Inflammatory macrophage treated with lipopolysaccharide for 4 hours (primary cell): ENCODE data around the gene DCAF17.
A peak's percentile ranks its signal among the peaks of the same experiment; 100 is the strongest.
"Not testable (repeated sequence)": the region's sequence is repeated elsewhere in the genome, so short reads cannot be mapped to it uniquely, and the experiment has no call there.

Source experiments
- DNase-seq: peaks from one replicate; pipeline ENCODE4 v3.0.0-alpha.2; 2020

The DCAF17 gene

GRCh38 chr2:171469176-171469575 lies 35.1 kb downstream of the DCAF17 start:
- DNase-seq, result no peak

- no peak for DNase-seq
These were observed 36.1 kb downstream of the DCAF17 start for GRCh38 chr2:171470129-171470528.

GRCh38 chr2:171475979-171476378 lies 42.0 kb downstream of the DCAF17 start:
- DNase-seq, result no peak

GRCh38 chr2:171478345-171478744 lies 44.3 kb downstream of the DCAF17 start:
- DNase-seq, result no peak

- DNase-seq, result no peak
These were observed 45.3 kb downstream of the DCAF17 start for GRCh38 chr2:171479154-171479814.

- no peak for DNase-seq
These were observed 46.9 kb downstream of the DCAF17 start for GRCh38 chr2:171480908-171481307.

- no peak for DNase-seq
These were observed 48.3 kb downstream of the DCAF17 start for GRCh38 chr2:171482308-171482707.

- no peak for DNase-seq
These were observed 48.9 kb downstream of the DCAF17 start for GRCh38 chr2:171482877-171483276.

- no peak for DNase-seq
These were observed 49.8 kb downstream of the DCAF17 start for GRCh38 chr2:171483793-171484192.

GRCh38 chr2:171485116-171485515 lies 51.1 kb downstream of the DCAF17 start:
- DNase-seq, result no peak

- no peak for DNase-seq
These were observed 53.2 kb downstream of the DCAF17 start for GRCh38 chr2:171487201-171487600.

GRCh38 chr2:171487803-171488259 lies 53.8 kb downstream of the DCAF17 start:
- DNase-seq, result no peak

GRCh38 chr2:171490577-171490976 lies 56.6 kb downstream of the DCAF17 start:
- no peak for DNase-seq

- no peak for DNase-seq
These were observed 57.3 kb downstream of the DCAF17 start for GRCh38 chr2:171491292-171491691.

GRCh38 chr2:171492664-171493063 lies 58.6 kb downstream of the DCAF17 start:
- DNase-seq, result no peak

- not testable (repeated sequence) for DNase-seq
These were observed 63.6 kb downstream of the DCAF17 start for GRCh38 chr2:171497664-171498063.

- no peak for DNase-seq
These were observed 71.3 kb downstream of the DCAF17 start for GRCh38 chr2:171505374-171505773.

GRCh38 chr2:171509945-171510731 lies 76.1 kb downstream of the DCAF17 start:
- DNase-seq, result no peak

- no peak for DNase-seq
These were observed 78.0 kb downstream of the DCAF17 start for GRCh38 chr2:171512014-171512413.

GRCh38 chr2:171512683-171513195 lies 78.7 kb downstream of the DCAF17 start:
- DNase-seq, result no peak

GRCh38 chr2:171513719-171514160 lies 79.7 kb downstream of the DCAF17 start:
- peak; percentile 21 for DNase-seq

- no peak for DNase-seq
These were observed 81.0 kb downstream of the DCAF17 start for GRCh38 chr2:171514908-171515582.

GRCh38 chr2:171515672-171516298 lies 81.8 kb downstream of the DCAF17 start:
- no peak for DNase-seq
